ENCODE results near the gene PARD3.

Gene PARD3

DNA sequence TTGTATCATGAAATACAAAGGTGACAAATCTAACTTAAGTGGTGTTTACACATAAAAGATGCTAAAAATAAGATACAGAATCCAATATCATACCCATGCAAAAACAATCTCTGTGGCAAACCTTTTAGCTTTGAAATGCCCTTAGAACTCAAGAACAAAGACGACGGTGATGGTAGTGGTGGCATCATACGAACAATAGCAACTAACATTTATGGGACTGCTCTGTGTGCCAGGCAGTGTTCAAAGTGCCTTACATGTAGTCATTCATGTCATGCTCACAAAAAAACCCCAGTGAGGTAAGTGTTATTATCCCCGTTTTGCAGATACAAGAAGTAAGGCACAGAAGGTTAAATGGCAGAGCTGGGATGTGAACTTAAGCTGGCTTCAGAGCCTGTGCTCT is 563.9 kb downstream of the PARD3 start:
- Histone ChIP-seq H3K9me3 (ENCODE audit: control insufficient read depth in 1 of 2, low read length in 2 of 2) (no peaks in the 10 kb centered on the region), H3K36me3 (ENCODE audit: control insufficient read depth in 1 of 2, insufficient read depth in 2 of 2, low read length in 2 of 2) (no peaks in the 10 kb centered on the region), H3K4me3 (ENCODE audit: low read depth in 1 of 2, low read length in 2 of 2) (no peak overlapping the region), H3K4me1 (ENCODE audit: control insufficient read depth in 1 of 2, insufficient read depth in 2 of 2, low read length in 2 of 2) (peaks cover 0 to 8% of the 10 kb centered on the region in 2 donors), H3K27ac (ENCODE audit: low read length) (no peak overlapping the region), H3K27me3 (ENCODE audit: low read depth, low read length) (no peaks in the 10 kb centered on the region)

DNA sequence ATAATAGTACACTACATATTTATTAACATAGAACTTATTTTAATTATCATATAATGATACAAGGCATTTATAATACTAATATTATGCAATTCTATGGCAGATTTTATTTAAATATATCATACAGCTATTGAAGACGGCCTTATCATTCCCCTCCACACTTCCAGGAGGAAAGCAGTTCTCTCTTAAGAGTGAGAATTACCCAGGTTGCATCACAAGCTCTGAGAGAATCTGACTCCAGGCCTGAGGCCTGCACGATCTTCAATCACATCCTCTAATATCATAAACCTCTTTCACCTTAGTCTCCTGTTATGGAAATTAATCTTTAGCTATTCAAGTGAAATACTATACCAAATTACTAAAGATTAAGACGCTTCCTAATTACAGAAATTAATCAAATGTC is 564.4 kb downstream of the PARD3 start:
- no peak overlapping the region for H3K27ac ChIP-seq (ENCODE audit: low read length)
- H3K4me3 ChIP-seq (ENCODE audit: low read depth in 1 of 2, low read length in 2 of 2), result no peak overlapping the region
- no peaks in the 10 kb centered on the region for H3K9me3 ChIP-seq (ENCODE audit: control insufficient read depth in 1 of 2, low read length in 2 of 2)
- H3K4me1 ChIP-seq (ENCODE audit: control insufficient read depth in 1 of 2, insufficient read depth in 2 of 2, low read length in 2 of 2), result peaks cover 0 to 8% of the 10 kb centered on the region in 2 donors
- no peaks in the 10 kb centered on the region for H3K36me3 ChIP-seq (ENCODE audit: control insufficient read depth in 1 of 2, insufficient read depth in 2 of 2, low read length in 2 of 2)
- no peaks in the 10 kb centered on the region for H3K27me3 ChIP-seq (ENCODE audit: low read depth, low read length)

DNA sequence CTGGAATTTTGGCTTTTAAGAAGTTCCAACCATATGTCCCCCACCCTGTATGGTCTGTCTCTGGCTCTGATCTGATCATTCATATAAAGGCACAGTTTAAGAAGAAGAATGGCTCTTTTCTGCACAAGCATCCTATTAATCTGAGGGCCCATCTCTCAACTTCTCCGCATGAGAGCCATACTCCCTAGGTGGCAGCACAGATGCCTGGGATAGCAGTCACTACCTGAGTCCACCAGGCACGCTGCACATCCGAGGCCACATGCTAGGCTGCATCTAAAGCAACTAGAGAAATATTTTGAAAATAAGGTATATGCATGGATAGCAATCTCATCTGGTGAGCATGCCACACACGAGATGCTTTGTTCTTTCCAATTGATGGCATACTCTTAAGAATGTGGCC is 565.5 kb downstream of the PARD3 start:
- H3K4me3 ChIP-seq (ENCODE audit: low read depth in 1 of 2, low read length in 2 of 2), result no peak overlapping the region
- H3K4me1 ChIP-seq (ENCODE audit: control insufficient read depth in 1 of 2, insufficient read depth in 2 of 2, low read length in 2 of 2), result peaks cover 0 to under 1% of the 10 kb centered on the region in 2 donors
- H3K27ac ChIP-seq (ENCODE audit: low read length), result no peak overlapping the region
- no peaks in the 10 kb centered on the region for H3K36me3 ChIP-seq (ENCODE audit: control insufficient read depth in 1 of 2, insufficient read depth in 2 of 2, low read length in 2 of 2)
- H3K9me3 ChIP-seq (ENCODE audit: control insufficient read depth in 1 of 2, low read length in 2 of 2), result no peaks in the 10 kb centered on the region
- H3K27me3 ChIP-seq (ENCODE audit: low read depth, low read length), result no peaks in the 10 kb centered on the region

DNA sequence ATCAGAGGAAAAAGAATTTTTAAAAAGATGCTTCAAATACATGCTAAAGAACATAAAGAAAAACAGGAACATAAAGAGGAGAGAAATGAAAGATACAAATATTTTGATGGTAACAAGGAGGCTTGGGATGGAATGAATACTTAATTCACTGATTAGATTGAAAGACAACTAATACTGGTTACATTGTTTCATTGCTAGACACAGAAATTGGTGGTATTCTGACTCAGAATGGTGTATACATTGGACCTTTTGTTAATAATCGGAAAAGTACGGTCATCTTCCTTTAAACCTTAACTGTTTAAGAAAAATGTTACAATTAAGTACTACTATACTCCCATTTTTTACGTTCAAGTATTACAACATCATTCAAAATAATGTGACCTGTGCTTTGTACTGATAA is 567.5 kb downstream of the PARD3 start:
- H3K4me1 ChIP-seq (ENCODE audit: control insufficient read depth in 1 of 2, insufficient read depth in 2 of 2, low read length in 2 of 2), result no peaks in the 10 kb centered on the region
- H3K36me3 ChIP-seq (ENCODE audit: control insufficient read depth in 1 of 2, insufficient read depth in 2 of 2, low read length in 2 of 2), result no peaks in the 10 kb centered on the region
- no peaks in the 10 kb centered on the region for H3K9me3 ChIP-seq (ENCODE audit: control insufficient read depth in 1 of 2, low read length in 2 of 2)
- H3K27me3 ChIP-seq (ENCODE audit: low read depth, low read length), result no peaks in the 10 kb centered on the region
- no peak overlapping the region for H3K4me3 ChIP-seq (ENCODE audit: low read depth in 1 of 2, low read length in 2 of 2)
- H3K27ac ChIP-seq (ENCODE audit: low read length), result no peak overlapping the region

DNA sequence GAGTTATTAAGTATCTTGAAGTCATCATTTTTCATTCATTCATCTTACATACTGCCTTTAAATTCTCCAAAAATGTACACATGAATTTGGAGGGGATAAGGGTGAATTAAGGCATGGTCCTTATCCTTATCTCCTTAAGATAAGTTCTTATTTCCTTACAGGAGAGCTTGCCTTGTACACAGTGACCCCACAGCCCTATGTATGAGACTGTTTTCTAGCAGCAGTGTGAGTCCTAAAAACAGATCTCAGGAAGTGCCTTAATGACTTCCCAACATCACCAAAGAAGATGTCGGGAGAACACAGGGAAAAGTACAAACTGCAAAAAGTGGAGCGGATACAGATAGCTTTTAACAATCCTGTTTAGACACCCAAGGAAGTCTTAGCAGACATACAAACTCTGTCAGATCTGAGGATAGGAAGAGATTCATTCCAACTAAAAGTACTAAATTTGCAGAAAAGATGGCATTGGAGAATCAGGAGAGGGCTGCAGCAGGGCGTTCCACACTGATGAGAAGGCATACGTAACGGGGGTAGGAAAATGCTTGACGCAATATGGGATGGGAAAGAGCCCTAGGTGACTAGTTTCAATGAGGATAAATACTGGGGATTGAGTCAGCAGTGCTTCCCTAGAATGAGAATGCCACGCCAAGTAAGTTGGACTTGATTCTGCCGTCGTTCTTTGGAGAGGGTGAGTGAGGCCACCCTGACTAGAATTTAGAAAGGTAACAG is 570.2 kb downstream of the PARD3 start:
- Histone ChIP-seq H3K9me3 (ENCODE audit: control insufficient read depth in 1 of 2, low read length in 2 of 2) (no peaks in the 10 kb centered on the region), H3K4me1 (ENCODE audit: control insufficient read depth in 1 of 2, insufficient read depth in 2 of 2, low read length in 2 of 2) (no peaks in the 10 kb centered on the region), H3K36me3 (ENCODE audit: control insufficient read depth in 1 of 2, insufficient read depth in 2 of 2, low read length in 2 of 2) (no peaks in the 10 kb centered on the region), H3K27ac (ENCODE audit: low read length) (no peak overlapping the region), H3K4me3 (ENCODE audit: low read depth in 1 of 2, low read length in 2 of 2) (no peak overlapping the region), H3K27me3 (ENCODE audit: low read depth, low read length) (no peaks in the 10 kb centered on the region)

DNA sequence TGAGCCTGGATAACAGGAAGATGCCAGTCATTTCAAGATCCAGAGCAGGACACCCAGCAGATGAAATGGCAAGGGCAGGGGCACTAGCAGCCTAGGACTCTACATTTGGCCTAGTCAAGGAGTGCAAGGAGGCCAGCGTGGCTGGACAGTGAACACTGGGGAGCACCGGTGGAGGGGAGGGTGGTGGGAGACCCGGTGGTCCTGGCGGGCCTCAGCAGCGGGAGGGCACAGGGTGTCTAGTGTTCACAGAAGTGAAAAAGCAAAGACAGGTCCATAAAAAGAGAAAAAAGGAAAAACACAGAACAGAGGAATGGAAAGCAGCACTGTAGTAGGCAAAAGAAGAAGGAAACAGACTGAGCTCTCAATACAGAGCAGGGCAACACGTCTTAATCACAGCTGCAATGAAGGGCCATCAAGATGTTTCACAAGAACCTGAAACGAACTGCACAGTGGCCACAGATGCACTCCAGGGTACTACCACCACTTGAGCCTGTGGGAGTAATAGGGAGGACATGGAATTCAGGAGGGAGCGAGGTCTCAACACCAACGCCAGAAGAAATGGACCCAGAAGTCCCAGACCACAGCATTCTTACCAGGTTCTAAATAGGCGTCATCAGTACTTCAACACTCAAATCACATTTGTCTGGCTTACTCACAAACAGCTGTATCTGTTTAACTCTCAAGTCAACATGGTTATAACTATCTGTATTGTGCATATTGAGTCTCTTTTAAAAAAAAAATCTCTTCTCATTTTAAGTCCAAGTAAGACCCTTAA is 573.7 kb downstream of the PARD3 start:
- no peaks in the 10 kb centered on the region for H3K36me3 ChIP-seq (ENCODE audit: control insufficient read depth in 1 of 2, insufficient read depth in 2 of 2, low read length in 2 of 2)
- H3K4me1 ChIP-seq (ENCODE audit: control insufficient read depth in 1 of 2, insufficient read depth in 2 of 2, low read length in 2 of 2), result no peaks in the 10 kb centered on the region
- H3K27ac ChIP-seq (ENCODE audit: low read length), result no peak overlapping the region
- H3K4me3 ChIP-seq (ENCODE audit: low read depth in 1 of 2, low read length in 2 of 2), result no peak overlapping the region
- no peaks in the 10 kb centered on the region for H3K27me3 ChIP-seq (ENCODE audit: low read depth, low read length)
- H3K9me3 ChIP-seq (ENCODE audit: control insufficient read depth in 1 of 2, low read length in 2 of 2), result no peaks in the 10 kb centered on the region

DNA sequence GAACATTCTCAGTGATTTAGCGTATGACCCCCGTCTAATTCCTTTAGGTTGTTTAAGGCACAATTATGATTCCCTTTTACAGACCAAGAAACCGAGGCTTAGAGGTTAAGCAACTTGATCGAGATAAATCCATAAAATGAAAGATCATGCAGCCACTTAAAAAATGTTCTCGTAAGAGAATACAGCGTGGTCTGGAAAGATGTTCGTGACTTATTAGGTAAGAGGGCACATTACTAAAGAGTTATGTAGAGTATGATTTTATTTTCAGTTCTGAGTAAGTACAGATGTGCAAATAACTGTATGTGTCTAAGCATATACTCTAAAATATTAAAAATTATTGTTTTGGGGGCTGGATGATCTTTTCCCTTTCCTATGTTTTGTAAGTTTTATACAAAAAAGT is 575.1 kb downstream of the PARD3 start:
- H3K9me3 ChIP-seq (ENCODE audit: control insufficient read depth in 1 of 2, low read length in 2 of 2), result no peaks in the 10 kb centered on the region
- no peaks in the 10 kb centered on the region for H3K36me3 ChIP-seq (ENCODE audit: control insufficient read depth in 1 of 2, insufficient read depth in 2 of 2, low read length in 2 of 2)
- no peak overlapping the region for H3K27ac ChIP-seq (ENCODE audit: low read length)
- no peaks in the 10 kb centered on the region for H3K4me1 ChIP-seq (ENCODE audit: control insufficient read depth in 1 of 2, insufficient read depth in 2 of 2, low read length in 2 of 2)
- no peak overlapping the region for H3K4me3 ChIP-seq (ENCODE audit: low read depth in 1 of 2, low read length in 2 of 2)
- H3K27me3 ChIP-seq (ENCODE audit: low read depth, low read length), result no peaks in the 10 kb centered on the region

DNA sequence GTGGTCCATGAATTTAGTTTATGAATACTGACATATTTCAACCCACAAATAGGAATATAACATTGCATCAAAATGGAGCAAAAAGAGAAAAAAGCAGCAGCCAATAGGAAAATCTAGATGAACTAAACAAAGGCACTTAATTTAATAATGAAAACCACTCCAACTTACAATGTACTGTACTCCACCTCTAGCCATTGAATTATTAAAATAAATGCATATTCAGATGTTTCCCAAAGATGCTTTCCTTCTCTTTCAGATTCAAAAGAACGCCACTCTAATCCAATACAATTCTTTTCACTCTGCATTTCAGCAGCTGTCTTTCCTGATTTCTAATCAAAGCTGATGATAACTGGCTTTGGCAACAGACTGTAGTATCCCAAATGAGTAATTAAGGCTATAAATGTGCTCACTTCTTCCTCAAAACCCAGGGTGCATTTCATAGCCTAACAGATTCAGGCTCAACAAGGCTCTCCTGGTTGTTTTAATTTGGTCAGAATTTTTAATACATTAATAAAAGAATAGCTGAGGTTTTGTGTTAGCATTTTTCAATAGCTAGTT is 577.1 kb downstream of the PARD3 start:
- no peak overlapping the region for H3K4me3 ChIP-seq (ENCODE audit: low read depth in 1 of 2, low read length in 2 of 2)
- H3K4me1 ChIP-seq (ENCODE audit: control insufficient read depth in 1 of 2, insufficient read depth in 2 of 2, low read length in 2 of 2), result no peaks in the 10 kb centered on the region
- no peaks in the 10 kb centered on the region for H3K27me3 ChIP-seq (ENCODE audit: low read depth, low read length)
- H3K9me3 ChIP-seq (ENCODE audit: control insufficient read depth in 1 of 2, low read length in 2 of 2), result no peaks in the 10 kb centered on the region
- no peak overlapping the region for H3K27ac ChIP-seq (ENCODE audit: low read length)
- no peaks in the 10 kb centered on the region for H3K36me3 ChIP-seq (ENCODE audit: control insufficient read depth in 1 of 2, insufficient read depth in 2 of 2, low read length in 2 of 2)

DNA sequence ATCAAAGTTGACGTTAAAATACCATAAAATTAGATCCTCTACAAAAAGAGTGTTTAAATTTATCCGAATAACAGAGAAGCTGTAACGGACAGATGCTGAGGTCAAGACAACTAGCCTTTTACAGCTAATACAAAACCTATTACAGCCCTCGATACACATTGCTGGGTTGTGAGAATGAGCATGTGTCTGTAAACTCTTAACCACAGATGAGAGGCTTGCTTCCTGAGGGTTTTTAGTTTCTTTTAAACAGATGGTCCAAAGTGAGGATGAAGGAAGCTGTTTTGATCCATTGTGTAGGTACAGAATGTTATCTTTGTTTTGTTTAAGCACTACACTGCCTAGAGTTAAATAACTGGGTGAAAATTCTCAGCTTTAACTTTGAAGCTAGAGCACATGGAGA is 578.2 kb downstream of the PARD3 start:
- H3K4me1 ChIP-seq (ENCODE audit: control insufficient read depth in 1 of 2, insufficient read depth in 2 of 2, low read length in 2 of 2), result no peaks in the 10 kb centered on the region

DNA sequence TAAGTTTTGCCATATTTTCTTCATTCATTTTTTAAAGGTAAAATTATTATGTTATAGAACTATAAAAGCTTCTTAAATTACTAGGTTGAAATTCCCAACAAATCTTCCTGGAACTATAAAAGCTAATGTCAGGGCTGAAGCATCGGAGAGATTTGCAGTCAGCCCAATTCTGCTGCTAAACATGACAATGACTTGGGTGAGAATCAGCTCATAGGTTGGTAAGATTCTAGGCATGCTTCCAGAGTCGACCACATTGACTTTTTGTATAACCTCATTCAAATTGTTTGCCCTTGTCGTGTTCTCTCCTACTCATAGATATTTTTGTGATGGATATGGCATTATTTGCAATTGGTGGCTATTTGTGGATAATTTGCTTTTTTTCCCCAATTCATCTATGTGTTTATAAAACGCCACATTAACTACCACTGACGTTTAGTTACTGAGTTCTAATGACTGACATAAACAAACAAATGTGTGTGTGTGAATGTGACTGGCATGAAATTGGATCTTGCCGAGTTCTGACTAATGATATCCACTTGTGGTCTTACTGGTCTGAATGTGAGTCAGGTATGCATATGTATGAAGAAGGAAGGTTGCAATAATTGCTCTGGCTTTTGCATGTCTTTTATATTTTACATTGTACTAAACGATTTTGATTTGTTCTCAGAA is 579.8 kb downstream of the PARD3 start:
- Histone ChIP-seq H3K36me3 (ENCODE audit: control insufficient read depth in 1 of 2, insufficient read depth in 2 of 2, low read length in 2 of 2) (no peaks in the 10 kb centered on the region), H3K4me1 (ENCODE audit: control insufficient read depth in 1 of 2, insufficient read depth in 2 of 2, low read length in 2 of 2) (no peaks in the 10 kb centered on the region), H3K9me3 (ENCODE audit: control insufficient read depth in 1 of 2, low read length in 2 of 2) (no peaks in the 10 kb centered on the region), H3K27ac (ENCODE audit: low read length) (no peak overlapping the region), H3K27me3 (ENCODE audit: low read depth, low read length) (no peaks in the 10 kb centered on the region), H3K4me3 (ENCODE audit: low read depth in 1 of 2, low read length in 2 of 2) (no peak overlapping the region)

More for the DNA sequence above, 578.2 kb downstream of the PARD3 start:
- Histone ChIP-seq H3K36me3 (ENCODE audit: control insufficient read depth in 1 of 2, insufficient read depth in 2 of 2, low read length in 2 of 2) (no peaks in the 10 kb centered on the region), H3K4me3 (ENCODE audit: low read depth in 1 of 2, low read length in 2 of 2) (no peak overlapping the region), H3K27ac (ENCODE audit: low read length) (no peak overlapping the region), H3K27me3 (ENCODE audit: low read depth, low read length) (no peaks in the 10 kb centered on the region), H3K9me3 (ENCODE audit: control insufficient read depth in 1 of 2, low read length in 2 of 2) (no peaks in the 10 kb centered on the region)

DNA sequence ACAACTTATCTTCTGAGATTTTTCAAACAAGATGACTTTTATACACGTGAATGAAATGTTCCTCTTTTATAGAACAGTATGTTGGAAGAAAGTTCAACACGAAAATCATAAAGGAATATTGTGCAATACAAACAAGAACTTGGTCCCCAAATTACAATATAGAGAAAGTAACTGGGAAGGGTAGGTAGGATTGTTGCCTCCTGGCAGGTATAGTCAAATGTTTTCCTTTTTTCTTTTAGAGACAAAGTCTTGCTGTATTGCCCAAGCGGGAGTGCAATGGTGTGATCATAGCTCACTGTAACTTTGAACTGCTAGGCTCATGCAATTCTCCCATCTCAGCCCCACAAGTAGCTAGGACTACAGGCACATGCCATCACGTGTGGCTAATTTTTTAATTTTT is 582.6 kb downstream of the PARD3 start:
- Histone ChIP-seq H3K27me3 (ENCODE audit: low read depth, low read length) (no peaks in the 10 kb centered on the region), H3K36me3 (ENCODE audit: control insufficient read depth in 1 of 2, insufficient read depth in 2 of 2, low read length in 2 of 2) (no peaks in the 10 kb centered on the region), H3K27ac (ENCODE audit: low read length) (no peak overlapping the region), H3K4me1 (ENCODE audit: control insufficient read depth in 1 of 2, insufficient read depth in 2 of 2, low read length in 2 of 2) (no peaks in the 10 kb centered on the region), H3K4me3 (ENCODE audit: low read depth in 1 of 2, low read length in 2 of 2) (no peak overlapping the region), H3K9me3 (ENCODE audit: control insufficient read depth in 1 of 2, low read length in 2 of 2) (no peaks in the 10 kb centered on the region)

Data from muscle layer of duodenum (tissue), 2 donors.